Measurements from ENCODE around the gene PSMA7.
"Not testable (repeated sequence)": the region's sequence is repeated elsewhere in the genome, so short reads cannot be mapped to it uniquely, and the experiment has no call there.

Gene PSMA7

DNA sequence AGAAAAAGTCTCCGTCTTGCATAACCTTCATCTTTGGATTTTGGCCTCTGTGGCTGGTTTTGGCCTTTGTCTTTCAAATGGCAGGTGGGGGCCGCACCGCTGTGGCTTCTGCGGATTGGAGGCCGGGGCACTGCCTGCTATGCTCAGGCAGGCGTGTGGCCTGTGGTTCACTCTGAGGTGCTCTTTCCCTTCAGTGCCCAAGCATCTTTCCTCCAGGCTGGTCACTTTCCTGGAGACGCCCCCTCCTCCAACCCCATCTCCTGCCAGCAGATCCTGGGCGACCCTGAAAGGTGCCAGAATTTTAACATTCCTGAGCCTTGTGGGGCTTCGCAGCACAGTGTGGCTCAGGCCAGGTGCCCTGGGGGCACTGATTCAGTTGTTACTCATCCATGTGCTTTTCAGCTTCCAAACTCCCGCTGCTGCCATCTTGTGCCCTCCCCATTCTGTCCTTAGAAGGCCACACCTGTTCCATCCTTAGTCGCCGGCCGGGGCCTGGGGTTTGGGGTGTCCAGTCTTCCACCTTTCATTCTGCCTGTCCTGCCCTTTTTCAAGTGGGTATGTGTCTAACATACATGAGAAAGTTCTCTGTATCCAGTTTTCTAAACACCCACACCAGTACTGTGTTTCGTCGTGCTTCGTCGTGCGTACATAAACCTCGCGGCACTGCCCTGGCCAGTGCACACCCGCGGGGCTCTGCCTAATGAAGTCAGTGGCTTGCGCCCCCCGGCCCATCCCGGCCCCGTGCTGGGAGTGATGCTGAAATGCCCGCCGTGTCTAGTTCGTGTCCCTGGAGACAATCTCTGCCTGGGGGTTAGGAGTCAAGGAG lies 12.4 kb upstream of the PSMA7 start:
- no peak for DNase-seq (ENCODE audit: low read depth in 3 of 3)

DNA sequence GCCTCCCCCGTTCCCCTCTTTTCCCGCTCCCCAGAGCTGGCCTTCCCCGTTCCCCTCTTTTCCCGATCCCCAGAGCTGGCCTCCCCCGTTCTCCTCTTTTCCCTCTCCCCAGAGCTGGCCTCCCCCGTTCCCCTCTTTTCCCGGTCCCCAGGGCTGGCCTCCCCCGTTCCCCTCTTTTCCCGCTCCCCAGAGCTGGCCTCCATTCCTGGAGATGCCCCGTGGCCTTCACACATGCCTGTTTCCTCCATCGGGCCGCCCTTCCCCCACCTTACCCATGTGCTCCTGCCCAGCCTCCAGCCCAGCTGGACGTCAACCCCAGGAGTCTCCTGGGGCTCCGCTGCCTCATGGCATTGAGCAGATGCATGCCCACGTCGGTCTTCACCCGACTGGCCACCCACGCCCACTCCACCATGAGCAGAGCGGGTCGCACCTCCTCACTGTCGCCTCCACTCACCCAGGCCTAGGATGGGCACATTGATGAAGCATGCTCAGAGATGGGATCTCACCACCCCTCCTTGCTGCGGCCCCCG lies 8.7 kb upstream of the PSMA7 start:
- DNase-seq (ENCODE audit: low read depth in 3 of 3), result no peak

DNA sequence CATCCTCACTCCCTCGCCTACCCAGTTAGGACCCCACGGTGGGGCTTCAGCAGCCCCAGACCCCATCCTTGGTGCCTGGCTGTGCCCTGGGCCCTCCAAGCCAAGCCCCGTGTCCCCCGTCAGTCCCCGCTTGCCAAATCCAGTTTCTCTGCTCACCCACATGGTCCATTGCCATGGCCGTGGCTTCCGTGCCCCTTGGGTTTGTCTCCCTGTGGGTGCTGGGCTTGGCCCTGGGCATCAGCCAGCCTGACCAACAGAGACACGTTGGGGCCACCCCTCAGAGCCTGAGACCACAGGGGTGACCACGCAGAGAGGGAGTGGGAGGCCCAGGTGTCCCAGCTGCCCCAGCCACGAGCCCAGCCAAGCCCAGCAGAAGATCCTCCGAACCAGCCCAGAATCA lies 8.0 kb upstream of the PSMA7 start:
- DNase-seq (ENCODE audit: low read depth in 3 of 3), result no peak

DNA sequence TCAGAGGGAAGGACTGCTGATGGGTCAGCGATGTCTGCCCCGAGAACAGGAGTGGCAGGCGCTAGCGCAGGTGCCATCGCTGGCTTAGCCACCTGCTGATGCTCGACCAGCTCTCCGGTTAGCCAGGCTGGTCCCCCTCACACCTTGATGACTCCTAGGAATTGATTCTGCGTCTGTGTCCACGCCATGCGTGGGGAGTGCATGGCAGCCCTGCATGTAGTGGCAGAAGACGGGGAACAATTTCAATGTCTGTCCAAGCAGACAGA lies 7.0 kb upstream of the PSMA7 start:
- DNase-seq (ENCODE audit: low read depth in 3 of 3), result no peak

DNA sequence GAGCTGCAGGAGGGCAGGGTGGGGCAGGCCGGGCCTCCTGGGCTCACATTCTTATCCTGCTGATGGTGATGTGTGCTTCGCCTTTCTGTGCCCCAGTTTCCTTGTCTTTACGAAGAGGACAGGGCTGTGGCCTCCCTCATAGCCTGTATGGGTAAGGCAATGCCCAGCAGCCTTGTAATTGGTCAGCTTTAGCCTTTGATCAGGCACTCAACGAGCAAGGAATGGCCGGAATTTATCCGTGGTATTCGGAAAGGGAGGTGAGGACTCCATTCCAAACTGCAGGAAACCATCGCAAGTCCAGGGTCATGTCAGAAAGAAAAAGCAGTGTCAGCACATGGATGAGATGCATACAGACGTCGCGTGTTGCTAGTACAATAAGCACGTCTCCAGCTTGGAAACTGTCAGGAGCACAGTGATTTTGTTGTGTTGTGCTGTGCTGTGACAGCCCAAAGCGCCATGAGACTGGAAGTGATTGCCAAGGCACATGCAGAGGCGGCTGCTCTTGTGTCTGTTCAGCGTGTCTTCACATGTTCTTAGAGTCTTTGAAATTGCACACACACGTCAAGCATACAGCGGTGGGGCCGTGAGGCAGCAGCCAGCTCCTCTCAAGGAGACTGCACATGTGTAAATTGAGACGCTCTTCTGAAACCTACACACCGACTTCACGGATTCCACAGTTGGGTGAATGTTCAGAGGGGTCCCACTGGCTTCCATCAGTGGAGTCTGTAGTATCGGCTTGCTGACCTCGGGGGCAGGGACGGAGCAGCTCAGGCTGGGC lies 6.5 kb upstream of the PSMA7 start:
- DNase-seq (ENCODE audit: low read depth in 3 of 3), result no peak

DNA sequence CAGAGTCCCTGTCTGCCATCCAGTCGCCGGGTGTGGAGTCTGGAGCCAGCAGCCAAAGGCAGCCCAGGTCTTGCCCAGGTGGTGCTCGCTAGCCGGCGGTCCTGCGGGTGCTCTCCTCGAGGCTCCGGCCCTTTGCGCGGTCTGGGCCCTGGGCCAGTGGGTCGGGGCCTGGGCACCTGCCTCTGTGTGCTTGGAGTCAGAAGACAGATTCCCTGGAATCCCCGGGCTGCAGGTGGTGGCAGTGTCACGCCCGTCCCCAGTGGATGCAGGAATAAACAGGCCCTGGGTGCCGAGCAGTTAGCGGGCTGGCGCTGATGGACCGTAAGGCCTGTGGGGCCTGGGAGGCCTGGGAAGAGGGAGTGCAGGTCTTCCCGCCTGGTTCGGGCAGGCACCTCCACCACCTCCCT lies 5.7 kb upstream of the PSMA7 start:
- no peak for DNase-seq (ENCODE audit: low read depth in 3 of 3)

DNA sequence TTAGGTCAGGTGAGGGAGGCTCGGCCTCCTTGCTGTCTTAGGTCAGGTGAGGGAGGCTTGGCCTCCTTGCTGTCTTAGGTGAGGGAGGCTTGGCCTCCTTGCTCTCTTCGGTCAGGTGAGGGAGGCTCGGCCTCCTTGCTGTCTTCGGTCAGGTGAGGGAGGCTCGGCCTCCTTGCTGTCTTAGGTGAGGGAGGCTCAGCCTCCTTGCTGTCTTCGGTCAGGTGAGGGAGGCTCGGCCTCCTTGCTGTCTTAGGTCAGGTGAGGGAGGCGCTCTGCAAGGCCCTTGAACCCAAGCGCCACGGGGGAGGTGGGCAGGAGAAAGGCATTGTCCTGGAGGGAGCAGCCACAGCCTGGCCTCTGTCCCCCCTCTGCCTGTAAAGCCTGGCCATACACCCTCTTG lies 5.2 kb upstream of the PSMA7 start:
- DNase-seq (ENCODE audit: low read depth in 3 of 3), result not testable (repeated sequence)

DNA sequence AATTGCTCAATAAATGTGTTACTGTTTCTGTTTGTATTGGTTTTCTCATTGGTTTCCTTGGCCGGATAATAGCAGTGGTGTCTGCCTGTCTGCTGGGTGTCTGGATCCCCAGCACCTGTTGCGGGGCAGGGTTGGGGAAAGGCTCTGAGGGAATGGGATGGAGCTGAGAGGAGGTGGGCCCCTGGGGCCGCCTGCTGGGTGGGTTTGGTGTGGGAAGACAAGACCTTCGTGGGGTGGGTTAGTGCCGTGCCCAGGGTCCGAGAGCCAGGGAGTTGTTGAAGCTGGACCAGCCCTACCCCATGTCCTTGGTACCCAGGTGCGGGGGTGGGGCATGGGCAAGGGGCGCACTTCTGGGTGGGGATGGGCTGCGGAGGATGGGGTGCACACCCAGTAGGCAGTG lies 4.3 kb upstream of the PSMA7 start:
- no peak for DNase-seq (ENCODE audit: low read depth in 3 of 3)

DNA sequence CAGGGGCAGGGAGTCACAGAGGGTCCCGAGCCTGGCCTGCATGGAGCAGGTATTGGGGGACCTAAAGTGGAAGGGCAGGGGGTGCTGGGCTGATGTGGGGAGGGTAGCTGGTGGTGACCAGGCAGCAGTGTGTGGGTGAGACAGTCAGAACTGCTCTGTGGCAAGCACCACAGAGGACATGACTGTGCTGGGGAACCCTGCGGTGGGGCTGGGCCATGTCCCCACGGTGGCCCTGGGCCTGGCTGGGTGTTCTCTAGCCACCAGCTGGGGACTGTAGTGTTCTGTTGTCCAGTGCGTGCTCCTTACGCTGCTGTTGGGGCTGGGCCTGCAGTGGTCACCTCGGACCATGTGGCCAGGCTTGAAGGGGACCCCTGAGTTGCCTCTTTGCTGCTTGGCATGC lies 3.9 kb upstream of the PSMA7 start:
- DNase-seq (ENCODE audit: low read depth in 3 of 3), result no peak

DNA sequence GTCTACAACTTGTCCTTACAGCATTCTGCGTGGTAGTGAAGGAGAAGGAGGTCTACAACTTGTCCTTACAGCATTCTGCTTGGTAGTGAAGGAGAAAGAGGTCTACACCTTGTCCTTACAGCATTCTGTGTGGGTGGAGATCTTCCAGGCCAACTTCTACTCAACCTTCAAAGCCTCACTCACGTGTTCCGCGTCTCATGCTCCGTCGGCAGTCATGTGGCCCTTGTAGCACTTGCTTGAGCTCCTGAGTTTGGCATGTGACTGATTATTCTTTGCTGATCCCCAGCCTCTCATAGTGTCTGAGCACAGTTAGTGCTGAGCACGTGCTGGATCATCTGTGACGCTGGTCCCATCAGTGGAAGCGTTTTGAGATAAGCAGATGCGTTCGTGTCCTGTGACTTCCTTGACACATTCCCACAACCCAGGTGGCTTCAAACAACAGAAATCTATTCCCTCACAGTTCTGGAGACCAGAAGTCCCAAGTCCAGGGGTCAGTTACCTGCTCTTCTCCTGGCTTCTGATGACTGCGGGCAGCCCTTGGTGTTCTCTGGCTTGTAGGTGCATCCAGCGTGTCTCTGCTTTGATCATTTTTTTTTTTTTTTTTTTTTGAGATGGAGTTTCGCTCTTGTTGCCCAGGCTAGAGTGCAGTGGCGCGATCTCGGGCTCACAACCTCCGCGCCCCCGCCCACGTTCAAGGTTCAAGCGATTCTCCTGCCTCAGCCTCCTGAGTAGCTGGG lies 3.0 kb upstream of the PSMA7 start:
- no peak for DNase-seq (ENCODE audit: low read depth in 3 of 3)

DNA sequence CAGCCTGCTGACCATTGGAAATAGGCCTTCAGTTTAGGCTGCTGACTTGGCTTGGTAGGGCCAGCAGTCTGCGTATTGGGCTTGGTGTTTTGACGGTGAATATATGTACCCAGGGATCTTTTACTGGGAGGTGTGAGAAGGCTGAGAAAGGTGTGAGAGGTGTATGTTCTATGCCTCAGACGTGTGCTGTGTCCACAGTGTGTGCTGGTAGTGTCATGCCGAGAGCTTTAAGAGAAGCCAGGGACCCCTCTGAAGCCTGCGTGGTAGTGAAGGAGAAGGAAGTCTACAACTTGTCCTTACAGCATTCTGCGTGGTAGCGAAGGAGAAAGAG lies 2.5 kb upstream of the PSMA7 start:
- DNase-seq (ENCODE audit: low read depth in 3 of 3), result no peak

DNA sequence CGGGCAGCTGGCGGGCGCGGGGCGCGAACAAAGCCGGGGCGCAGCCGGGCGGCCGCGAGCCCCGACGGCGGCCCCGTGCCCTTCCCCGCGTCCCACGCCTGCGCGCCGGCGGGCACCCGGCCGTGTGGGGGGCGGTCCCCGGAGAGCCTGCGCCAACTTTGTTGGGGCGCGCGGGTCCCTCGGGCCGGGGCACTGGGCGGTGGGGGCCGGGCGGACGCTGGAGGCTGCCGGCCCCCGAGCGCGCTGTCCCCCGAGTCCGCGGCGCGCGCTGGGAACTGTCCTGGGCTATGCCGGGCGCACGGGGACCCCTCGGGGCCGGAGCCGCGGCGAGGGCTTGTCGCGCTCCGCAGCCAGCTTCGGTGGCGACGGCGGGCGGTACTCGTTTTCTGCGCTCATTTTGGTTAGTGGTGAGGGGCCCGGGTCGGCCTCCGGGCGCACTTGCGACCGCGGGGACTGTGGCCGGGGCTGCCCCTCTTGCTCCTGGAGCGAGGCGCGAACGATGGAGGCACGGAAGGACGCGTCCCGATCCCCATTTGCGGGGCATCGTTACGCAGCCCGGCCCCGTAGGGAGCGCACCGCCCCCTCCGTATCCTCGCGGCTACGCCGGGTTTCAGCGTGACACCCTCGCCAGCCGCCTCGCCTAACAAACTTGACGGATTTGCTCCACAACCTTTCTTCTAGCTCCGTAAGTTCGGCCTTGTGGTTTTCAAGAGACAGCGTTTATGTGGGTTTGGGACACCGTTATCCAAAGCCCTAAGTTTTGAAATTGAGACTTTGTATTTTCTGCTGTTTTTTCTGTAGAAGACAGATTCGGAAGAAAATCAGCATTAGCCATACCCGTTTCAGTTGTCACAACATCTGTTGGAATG lies 997 bp upstream of the PSMA7 start:
- peak in 1 of 3 donors; percentile 34 for DNase-seq (ENCODE audit: low read depth in 3 of 3)

DNA sequence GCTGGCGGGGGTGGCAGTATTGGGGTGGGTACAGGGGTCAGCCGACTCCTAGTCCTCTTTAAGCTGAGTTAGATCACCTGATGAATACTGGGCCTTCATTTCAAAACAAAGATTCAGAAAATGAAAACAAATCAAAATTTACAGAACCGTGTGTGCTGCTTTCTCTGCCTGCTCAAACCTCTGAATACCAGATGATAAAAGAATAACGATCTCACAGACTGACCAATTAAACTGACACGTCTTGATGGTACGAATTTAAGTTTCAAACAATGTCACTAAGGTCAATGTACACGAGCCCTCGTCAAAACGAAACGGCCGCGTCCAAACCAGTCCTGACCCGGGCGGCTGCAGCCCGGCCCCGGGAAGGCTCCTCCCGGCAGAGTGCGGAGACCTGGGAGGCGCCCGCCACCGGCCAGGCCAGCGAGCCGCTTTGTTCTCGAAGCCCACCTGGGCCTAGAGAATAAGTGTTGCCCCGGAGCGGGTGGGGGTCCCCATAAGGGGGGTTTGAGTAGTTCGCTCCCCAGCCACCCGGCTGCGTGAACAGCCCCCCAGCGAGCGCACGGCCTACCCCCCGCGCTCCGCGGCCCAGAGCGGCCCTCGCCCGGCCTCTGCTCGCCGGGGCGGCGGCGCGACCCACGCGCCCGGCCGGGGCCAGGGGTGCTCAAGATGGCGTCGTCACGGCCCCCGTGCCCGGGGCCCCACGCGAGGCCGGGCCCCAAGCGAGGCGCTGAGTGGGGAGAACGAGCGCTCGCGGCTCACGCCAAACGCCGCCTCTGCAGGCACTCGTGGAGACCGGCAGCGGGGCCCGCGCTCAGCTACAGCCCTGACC lies 728 bp downstream of the PSMA7 start:
- DNase-seq (ENCODE audit: low read depth in 3 of 3), result no peak

DNA sequence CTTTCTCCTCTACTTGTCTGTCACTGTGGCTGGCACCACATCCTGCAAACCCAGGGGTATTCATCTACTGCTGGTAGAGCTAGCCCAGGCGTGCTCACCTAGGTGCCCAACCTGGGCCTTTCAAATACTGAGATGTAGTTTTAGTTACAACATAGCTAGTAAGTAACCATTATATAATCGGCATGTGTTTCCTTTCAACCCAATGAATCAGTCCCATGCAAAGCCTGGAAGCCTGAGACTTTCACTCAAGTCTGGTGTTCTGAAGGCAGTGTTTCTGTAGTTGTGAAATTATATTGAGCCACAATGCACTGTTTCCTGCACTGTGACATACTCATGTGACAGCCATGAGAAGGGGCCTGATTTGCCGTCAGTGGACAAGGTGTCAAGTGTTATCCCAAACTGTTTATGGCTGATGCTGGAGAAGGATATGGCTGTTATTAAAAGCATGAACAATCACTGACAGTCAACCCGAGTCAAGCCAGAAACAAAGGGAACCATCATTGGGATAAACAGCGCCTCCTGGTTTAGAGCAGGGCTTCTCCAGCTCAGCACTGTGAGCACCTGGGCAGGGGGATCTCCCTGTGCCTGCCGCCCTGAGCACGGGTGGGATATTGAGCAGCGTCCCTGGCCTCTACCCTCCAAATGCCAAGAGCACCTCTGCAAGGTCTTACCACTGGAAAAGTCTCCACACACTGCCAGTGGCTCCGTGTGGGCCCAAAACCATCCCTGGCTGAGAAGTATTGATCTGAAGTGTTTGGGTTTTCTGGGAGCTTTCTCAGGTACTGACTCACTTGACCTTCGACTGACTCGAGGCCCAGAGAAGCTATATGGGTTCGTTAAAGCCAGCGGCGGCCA lies 1.6 kb downstream of the PSMA7 start:
- DNase-seq (ENCODE audit: low read depth in 3 of 3), result no peak

DNA sequence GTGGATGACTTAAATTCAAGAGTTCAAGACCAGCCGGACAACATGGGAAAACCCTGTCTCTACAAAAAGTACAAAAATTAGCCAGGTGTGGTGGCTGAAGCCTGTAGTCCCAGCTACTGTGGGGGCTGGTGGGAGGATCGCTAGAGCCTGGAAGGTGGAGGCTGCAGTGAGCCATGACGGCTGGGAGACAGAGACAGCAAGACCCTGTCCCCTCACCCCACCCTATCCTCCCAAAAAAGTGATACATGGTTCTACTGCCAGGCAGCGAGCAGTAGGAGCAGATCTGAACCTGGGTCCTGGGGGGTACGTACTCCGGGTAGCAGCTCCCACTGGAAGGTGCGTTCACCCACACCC lies 2.2 kb downstream of the PSMA7 start:
- DNase-seq (ENCODE audit: low read depth in 3 of 3), result no peak

DNA sequence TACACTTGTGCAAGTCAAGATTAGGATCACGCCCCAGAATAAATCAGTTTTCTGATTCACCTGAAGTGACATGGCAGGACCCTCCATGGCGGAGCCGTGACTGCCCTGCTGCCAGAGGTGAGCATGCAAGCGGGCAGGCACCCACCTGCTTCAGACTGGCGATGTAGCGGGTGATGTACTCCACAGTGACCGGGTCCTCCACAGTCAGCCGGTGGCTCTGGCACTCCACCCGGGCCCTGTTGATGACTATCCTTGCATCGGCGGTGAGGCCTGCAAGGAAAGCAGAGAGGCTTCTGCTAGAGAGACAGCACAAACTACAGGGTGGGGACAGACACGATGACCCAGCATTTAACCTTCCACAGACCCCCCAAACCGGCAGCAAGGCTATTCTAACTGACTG lies 3.6 kb downstream of the PSMA7 start:
- no peak for DNase-seq (ENCODE audit: low read depth in 3 of 3)

DNA sequence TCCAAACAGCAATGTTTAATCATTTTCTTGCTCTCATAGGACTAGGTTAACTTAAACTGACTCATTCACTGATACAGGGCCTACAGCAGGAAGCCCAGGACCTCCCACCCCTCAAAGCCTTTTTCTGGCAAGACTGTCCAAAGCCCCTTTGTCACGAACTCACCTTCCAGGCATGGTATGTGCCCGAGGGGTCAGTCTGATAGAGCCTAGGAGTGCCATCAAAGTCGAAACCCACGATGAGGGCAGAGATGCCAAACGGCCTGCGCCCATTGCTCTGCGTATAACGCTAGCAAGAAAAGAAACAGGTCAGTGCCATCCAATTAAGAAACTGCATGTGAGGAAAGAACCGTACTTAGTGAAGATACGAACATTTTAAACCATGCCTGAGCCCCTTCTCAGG lies 4.3 kb downstream of the PSMA7 start:
- no peak for DNase-seq (ENCODE audit: low read depth in 3 of 3)

DNA sequence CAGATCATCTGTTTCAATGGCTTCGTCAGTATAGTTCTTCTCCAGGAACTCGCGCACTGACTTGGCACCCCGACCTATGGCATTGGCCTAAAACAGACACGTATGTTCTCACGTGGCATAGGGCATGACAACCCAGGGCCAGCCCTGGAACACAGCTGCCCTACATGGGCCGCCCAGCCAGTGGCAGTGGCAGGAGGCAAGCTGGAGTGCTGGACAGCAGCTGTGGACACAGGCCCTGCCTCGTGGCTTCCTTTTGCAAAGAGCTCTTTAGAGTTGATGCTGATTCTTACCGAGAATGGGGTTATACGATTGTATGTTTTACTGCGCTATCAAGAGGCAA lies 5.0 kb downstream of the PSMA7 start:
- DNase-seq (ENCODE audit: low read depth in 3 of 3), result no peak

DNA sequence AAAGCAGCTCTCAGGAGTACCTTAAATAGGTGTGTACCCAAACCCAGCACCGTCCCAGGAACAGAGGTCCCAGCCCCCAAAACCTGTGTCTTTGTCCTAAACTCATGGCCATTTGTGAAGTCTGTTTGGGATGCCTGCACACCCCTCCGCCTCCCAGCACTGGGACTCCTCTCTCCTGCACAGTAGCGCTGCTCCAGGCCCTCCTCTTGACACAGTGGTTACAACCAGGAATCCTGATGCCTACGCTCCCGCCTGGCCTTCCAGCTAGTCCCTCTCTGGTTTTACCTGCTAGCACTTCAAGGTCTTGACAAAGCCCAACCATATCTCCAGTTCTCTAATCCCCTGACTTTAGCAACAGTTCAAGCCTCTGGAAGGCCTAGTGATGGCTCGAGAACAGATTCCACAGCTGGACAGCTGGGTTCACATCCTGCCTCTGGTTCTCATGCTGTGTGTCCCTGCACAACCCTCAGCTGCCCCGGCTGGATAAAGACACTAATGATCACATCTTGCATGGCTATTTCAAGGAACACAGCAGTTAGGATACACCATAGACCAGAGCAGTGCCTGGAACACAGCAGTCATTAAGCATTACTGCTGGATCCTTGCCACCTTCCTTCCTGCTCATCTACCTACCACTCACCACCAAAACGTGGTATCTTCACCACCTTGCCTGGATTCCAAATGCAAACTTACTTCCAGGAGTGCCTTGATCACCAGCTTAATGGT lies 5.6 kb downstream of the PSMA7 start:
- no peak for DNase-seq (ENCODE audit: low read depth in 3 of 3)

DNA sequence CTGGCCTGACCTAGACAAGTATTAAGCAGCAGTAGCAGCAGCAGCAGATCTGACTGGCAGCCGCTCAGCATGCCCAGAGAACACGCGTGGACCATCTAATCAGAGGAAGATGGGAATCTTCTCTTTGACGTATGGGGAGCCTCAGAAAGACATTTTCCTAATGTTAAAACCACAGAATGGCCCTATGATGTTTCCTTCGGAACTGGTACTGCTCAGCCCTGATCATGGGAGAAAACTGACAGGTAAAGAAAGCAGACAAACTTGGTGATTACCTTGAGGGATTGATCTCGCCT lies 6.2 kb downstream of the PSMA7 start:
- DNase-seq (ENCODE audit: low read depth in 3 of 3), result no peak
